Measurements from ENCODE around the gene ACTG1. TPM values are rescaled to one million over a fixed set of nuclear protein-coding genes. Genes with fewer than 3 reads are reported as not detected.

Gene ACTG1
- total and polyA plus RNA-seq, 2 of the 13 experiments (the other 11 are each of a cell fraction or from before 2014, with no cell fraction given), result 973 to 1,138 TPM

DNA sequence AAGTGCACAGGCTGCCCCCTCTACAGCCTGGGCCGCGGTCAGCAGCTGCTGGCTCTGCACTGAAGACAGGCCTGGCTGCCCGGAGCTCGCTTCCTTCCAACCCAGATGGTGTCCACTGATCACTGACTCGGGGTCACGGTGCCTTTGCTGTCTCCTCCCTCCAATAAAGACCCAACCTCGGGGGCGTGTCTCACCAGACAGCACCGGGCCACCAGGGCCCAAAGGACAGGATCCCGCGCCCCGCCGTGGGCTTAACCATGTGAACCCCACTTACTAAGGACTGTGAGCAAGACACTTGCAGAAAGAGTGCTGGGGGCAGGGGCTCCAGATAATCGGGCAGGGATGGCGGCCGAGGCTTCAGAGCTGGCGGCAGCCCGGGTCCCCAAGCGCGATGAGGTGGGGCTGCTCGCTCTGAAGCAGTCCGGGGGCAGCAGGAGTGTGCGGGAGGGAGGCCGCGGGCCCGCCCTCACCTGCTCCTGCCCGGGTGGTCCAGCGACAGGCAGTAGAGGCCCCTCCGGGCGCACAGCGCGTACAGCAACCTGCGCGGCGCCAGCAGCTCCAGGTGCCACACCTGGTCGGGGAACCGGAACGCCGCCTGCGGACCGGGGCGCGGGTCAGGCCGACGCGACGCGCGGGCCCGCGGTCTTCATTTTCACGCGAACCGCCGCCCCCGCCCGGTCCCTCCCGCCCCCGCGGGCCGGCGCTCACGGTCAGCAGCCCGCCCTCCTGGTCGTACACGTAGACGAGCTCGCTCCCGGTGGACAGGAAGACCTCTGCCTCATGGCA lies 39.1 kb upstream of the ACTG1 start (continued):
- TF ChIP-seq, protein P1, sequence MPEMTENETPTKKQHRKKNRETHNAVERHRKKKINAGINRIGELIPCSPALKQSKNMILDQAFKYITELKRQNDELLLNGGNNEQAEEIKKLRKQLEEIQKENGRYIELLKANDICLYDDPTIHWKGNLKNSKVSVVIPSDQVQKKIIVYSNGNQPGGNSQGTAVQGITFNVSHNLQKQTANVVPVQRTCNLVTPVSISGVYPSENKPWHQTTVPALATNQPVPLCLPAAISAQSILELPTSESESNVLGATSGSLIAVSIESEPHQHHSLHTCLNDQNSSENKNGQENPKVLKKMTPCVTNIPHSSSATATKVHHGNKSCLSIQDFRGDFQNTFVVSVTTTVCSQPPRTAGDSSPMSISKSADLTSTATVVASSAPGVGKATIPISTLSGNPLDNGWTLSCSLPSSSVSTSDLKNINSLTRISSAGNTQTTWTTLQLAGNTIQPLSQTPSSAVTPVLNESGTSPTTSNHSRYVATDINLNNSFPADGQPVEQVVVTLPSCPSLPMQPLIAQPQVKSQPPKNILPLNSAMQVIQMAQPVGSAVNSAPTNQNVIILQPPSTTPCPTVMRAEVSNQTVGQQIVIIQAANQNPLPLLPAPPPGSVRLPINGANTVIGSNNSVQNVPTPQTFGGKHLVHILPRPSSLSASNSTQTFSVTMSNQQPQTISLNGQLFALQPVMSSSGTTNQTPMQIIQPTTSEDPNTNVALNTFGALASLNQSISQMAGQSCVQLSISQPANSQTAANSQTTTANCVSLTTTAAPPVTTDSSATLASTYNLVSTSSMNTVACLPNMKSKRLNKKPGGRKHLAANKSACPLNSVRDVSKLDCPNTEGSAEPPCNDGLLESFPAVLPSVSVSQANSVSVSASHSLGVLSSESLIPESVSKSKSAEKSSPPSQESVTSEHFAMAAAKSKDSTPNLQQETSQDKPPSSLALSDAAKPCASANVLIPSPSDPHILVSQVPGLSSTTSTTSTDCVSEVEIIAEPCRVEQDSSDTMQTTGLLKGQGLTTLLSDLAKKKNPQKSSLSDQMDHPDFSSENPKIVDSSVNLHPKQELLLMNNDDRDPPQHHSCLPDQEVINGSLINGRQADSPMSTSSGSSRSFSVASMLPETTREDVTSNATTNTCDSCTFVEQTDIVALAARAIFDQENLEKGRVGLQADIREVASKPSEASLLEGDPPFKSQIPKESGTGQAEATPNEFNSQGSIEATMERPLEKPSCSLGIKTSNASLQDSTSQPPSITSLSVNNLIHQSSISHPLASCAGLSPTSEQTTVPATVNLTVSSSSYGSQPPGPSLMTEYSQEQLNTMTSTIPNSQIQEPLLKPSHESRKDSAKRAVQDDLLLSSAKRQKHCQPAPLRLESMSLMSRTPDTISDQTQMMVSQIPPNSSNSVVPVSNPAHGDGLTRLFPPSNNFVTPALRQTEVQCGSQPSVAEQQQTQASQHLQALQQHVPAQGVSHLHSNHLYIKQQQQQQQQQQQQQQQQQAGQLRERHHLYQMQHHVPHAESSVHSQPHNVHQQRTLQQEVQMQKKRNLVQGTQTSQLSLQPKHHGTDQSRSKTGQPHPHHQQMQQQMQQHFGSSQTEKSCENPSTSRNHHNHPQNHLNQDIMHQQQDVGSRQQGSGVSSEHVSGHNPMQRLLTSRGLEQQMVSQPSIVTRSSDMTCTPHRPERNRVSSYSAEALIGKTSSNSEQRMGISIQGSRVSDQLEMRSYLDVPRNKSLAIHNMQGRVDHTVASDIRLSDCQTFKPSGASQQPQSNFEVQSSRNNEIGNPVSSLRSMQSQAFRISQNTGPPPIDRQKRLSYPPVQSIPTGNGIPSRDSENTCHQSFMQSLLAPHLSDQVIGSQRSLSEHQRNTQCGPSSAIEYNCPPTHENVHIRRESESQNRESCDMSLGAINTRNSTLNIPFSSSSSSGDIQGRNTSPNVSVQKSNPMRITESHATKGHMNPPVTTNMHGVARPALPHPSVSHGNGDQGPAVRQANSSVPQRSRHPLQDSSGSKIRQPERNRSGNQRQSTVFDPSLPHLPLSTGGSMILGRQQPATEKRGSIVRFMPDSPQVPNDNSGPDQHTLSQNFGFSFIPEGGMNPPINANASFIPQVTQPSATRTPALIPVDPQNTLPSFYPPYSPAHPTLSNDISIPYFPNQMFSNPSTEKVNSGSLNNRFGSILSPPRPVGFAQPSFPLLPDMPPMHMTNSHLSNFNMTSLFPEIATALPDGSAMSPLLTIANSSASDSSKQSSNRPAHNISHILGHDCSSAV (CRISPR knock-in tag; IDR thresholded peaks at IDR 0.05; ENCODE audit: borderline replicate concordance), result no peak
- TF ChIP-seq ZNF674 (CRISPR knock-in tag; IDR thresholded peaks at IDR 0.05; ENCODE audit: low read depth) (no peak), ZNF235 (CRISPR knock-in tag; IDR thresholded peaks at IDR 0.05; ENCODE audit: borderline replicate concordance) (no peak), BORCS8-MEF2B (CRISPR knock-in tag; IDR thresholded peaks at IDR 0.05) (no peak), IKZF5 (CRISPR knock-in tag; IDR thresholded peaks at IDR 0.05) (peak; percentile 42), AGO2 (optimal IDR thresholded peaks at IDR 0.05; ENCODE audit: low read depth, low read length) (peak; percentile 45), PITX1 (CRISPR knock-in tag; IDR thresholded peaks at IDR 0.05) (0 out of 2 replicates have a peak, but pooled peaks have one; percentile 58), ZFP41 (CRISPR knock-in tag; IDR thresholded peaks at IDR 0.05; ENCODE audit: borderline replicate concordance) (no peak), RBFOX2 (IDR thresholded peaks at IDR 0.05; ENCODE audit: low read depth, low read length) (no peak), KLF12 (CRISPR knock-in tag; IDR thresholded peaks at IDR 0.05; ENCODE audit: borderline replicate concordance) (no peak), RAD21 (CRISPR knock-in tag; IDR thresholded peaks at IDR 0.05) (no peak; the same call in 1 of the 2 replicates), ATF7-NPFF (CRISPR knock-in tag; IDR thresholded peaks at IDR 0.05; ENCODE audit: low read depth) (0 out of 2 replicates have a peak, but pooled peaks have one; percentile 18), ZNF572 (CRISPR knock-in tag; IDR thresholded peaks at IDR 0.05) (no peak), GFI1 (CRISPR knock-in tag; IDR thresholded peaks at IDR 0.05; ENCODE audit: borderline replicate concordance) (no peak), WIZ (CRISPR knock-in tag; IDR thresholded peaks at IDR 0.05) (peak; percentile 54), ZNF326 (CRISPR knock-in tag; IDR thresholded peaks at IDR 0.05; ENCODE audit: borderline replicate concordance) (no peak)
- TF ChIP-seq, protein P2, sequence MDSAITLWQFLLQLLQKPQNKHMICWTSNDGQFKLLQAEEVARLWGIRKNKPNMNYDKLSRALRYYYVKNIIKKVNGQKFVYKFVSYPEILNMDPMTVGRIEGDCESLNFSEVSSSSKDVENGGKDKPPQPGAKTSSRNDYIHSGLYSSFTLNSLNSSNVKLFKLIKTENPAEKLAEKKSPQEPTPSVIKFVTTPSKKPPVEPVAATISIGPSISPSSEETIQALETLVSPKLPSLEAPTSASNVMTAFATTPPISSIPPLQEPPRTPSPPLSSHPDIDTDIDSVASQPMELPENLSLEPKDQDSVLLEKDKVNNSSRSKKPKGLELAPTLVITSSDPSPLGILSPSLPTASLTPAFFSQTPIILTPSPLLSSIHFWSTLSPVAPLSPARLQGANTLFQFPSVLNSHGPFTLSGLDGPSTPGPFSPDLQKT (CRISPR knock-in tag; IDR thresholded peaks at IDR 0.05; ENCODE audit: borderline replicate concordance), result no peak
